ENCODE data around the gene CXCR4. TPM values are rescaled to one million over a fixed set of nuclear protein-coding genes. Genes with fewer than 3 reads are reported as not detected.

The CXCR4 gene
- not detected in 2 replicates for total RNA-seq

GRCh38 chr2:136117909-136118818 lies at the start of gene CXCR4:
TSS of gene CXCR4 (minus strand) at chr2:136118149. CDS start at chr2:136118060, 89 bp downstream.

Other genes starting within 250 kb of the CXCR4 start
- 8.3 and 9.7 TPM in 2 replicates for gene MCM6, start 241.7 kb downstream of the CXCR4 start, total RNA-seq
- gene DARS1, start 132.5 kb downstream of the CXCR4 start, total RNA-seq, result 88.9 and 90.2 TPM in 2 replicates